Measurements from ENCODE around the gene MEIS2.

MEIS2 gene

GRCh38 chr15:36901012-36901411 lies 199.3 kb downstream of the MEIS2 start:
- no peak for DNase-seq (ENCODE audit: low spot score)

GRCh38 chr15:36899696-36900095 lies 200.7 kb downstream of the MEIS2 start:
- no peak for DNase-seq (ENCODE audit: low spot score)

GRCh38 chr15:36898536-36899126 lies 201.7 kb downstream of the MEIS2 start:
- no peak for DNase-seq (ENCODE audit: low spot score)

- no peak for DNase-seq (ENCODE audit: low spot score)
These were observed 202.5 kb downstream of the MEIS2 start for GRCh38 chr15:36897834-36898233.

- DNase-seq (ENCODE audit: low spot score): no peak
These were observed 203.4 kb downstream of the MEIS2 start for GRCh38 chr15:36896949-36897348.

GRCh38 chr15:36894075-36894474 lies 206.3 kb downstream of the MEIS2 start:
- DNase-seq (ENCODE audit: low spot score): no peak

GRCh38 chr15:36893276-36893675 lies 207.1 kb downstream of the MEIS2 start:
- DNase-seq (ENCODE audit: low spot score): no peak

- no peak for DNase-seq (ENCODE audit: low spot score)
These were observed 212.0 kb downstream of the MEIS2 start for GRCh38 chr15:36888011-36888992.

GRCh38 chr15:36887214-36887961 lies 213.0 kb downstream of the MEIS2 start:
- no peak for DNase-seq (ENCODE audit: low spot score)

GRCh38 chr15:36886701-36887100 lies 213.6 kb downstream of the MEIS2 start:
- no peak for DNase-seq (ENCODE audit: low spot score)

- DNase-seq (ENCODE audit: low spot score): no peak
These were observed 214.2 kb downstream of the MEIS2 start for GRCh38 chr15:36886191-36886590.

GRCh38 chr15:36885771-36886170 lies 214.6 kb downstream of the MEIS2 start:
- no peak for DNase-seq (ENCODE audit: low spot score)

GRCh38 chr15:36884936-36885635 lies 215.3 kb downstream of the MEIS2 start:
- no peak for DNase-seq (ENCODE audit: low spot score)

- DNase-seq (ENCODE audit: low spot score): no peak
These were observed 215.9 kb downstream of the MEIS2 start for GRCh38 chr15:36884518-36884875.

GRCh38 chr15:36883713-36884517 lies 216.4 kb downstream of the MEIS2 start:
- peak; percentile 49 for DNase-seq (ENCODE audit: low spot score)

- DNase-seq (ENCODE audit: low spot score): no peak
These were observed 217.7 kb downstream of the MEIS2 start for GRCh38 chr15:36882487-36883131.

GRCh38 chr15:36882056-36882455 lies 218.3 kb downstream of the MEIS2 start:
- no peak for DNase-seq (ENCODE audit: low spot score)

- DNase-seq (ENCODE audit: low spot score): no peak
These were observed 218.8 kb downstream of the MEIS2 start for GRCh38 chr15:36881516-36881915.

GRCh38 chr15:36880913-36881460 lies 219.4 kb downstream of the MEIS2 start:
- DNase-seq (ENCODE audit: low spot score): no peak

GRCh38 chr15:36880224-36880912 lies 220.0 kb downstream of the MEIS2 start:
- DNase-seq (ENCODE audit: low spot score): no peak
